Uterus (tissue), 4 donors: ENCODE measurements around the gene NDUFB11. TPM values are rescaled to one million over a fixed set of nuclear protein-coding genes. Genes with fewer than 3 reads are reported as not detected.
"Not testable (repeated sequence)": the region's sequence is repeated elsewhere in the genome, so short reads cannot be mapped to it uniquely, and the experiment has no call there.

Source experiments
- DNase-seq, 2 donors: peaks; one replicate each; pipeline ENCODE4 v3.0.0-alpha.2; 2019 to 2020
- H3K27ac ChIP-seq, 2 donors: fragments of 200-600 bp; sonication (generic); 1 replicate in 1 of 2; 2 replicates in 1 of 2; pipeline ENCODE4 v1.5.1; 2016 to 2018
- H3K27me3 ChIP-seq, 2 donors: fragments of 200-600 bp; sonication (generic); one replicate each; pipeline ENCODE4 v1.5.1; 2018 to 2019; ENCODE audit warnings: control low read depth in 1 of 2
- H3K36me3 ChIP-seq, 2 donors: fragments of 200-600 bp; sonication (generic); one replicate each; pipeline ENCODE4 v1.5.1; 2019; ENCODE audit warnings: control low read depth in 1 of 2
- H3K4me1 ChIP-seq, 2 donors: fragments of 200-600 bp; sonication (generic); one replicate each; pipeline ENCODE4 v1.5.1; 2018 to 2019; ENCODE audit warnings: control low read depth in 1 of 2
- H3K4me3 ChIP-seq, 2 donors: fragments of 200-600 bp; sonication (generic); 1 replicate in 1 of 2; 2 replicates in 1 of 2; pipeline ENCODE4 v1.5.1; 2018 to 2019; ENCODE audit warnings: mild to moderate bottlenecking in 1 of 2
- H3K9me3 ChIP-seq, 2 donors: fragments of 200-600 bp; sonication (generic); one replicate each; pipeline ENCODE4 v1.5.1; 2019; ENCODE audit warnings: control low read depth in 1 of 2
- CTCF ChIP-seq, 4 experiments: fragments of 200-600 bp in 2 of 4; fragments of 450-650 bp in 2 of 4; sonication (generic) in 2 of 4; IDR thresholded peaks; one replicate each; pipeline ENCODE4 v1.5.1; 2016 to 2019; ENCODE audit warnings: antibody characterized with exemption in 4 of 4, mild to moderate bottlenecking in 2 of 4, moderate library complexity in 1 of 4
- POLR2A ChIP-seq, 2 donors: fragments of 450-650 bp; IDR thresholded peaks; one replicate each; pipeline ENCODE4 v1.6.1; 2016; ENCODE audit warnings: antibody characterized with exemption in 2 of 2, mild to moderate bottlenecking in 1 of 2, moderate library complexity in 1 of 2
- intact Hi-C: fragments of 100-400 bp; cut with DNase I; formaldehyde crosslinking; loops from one replicate; pipeline ENCODE4 v1.15.1; 2023; ENCODE audit warnings: low total_unique reads
- total RNA-seq, 4 donors: library from RNA; depleted of rRNA in 3 of 4; stranded (reverse); fragments of >200 nt in 3 of 4; gene quantifications; one replicate each; pipeline versions ENCODE4 v1.1.0 to v1.2.4, GENCODE V29; 2014 to 2023
- donor health status: DM: yes; HTN: yes; CAD: no.

NDUFB11 gene
- total RNA-seq, 4 donors from 2014 or later: 28.6 to 42.6 (median 35.5) TPM

DNA sequence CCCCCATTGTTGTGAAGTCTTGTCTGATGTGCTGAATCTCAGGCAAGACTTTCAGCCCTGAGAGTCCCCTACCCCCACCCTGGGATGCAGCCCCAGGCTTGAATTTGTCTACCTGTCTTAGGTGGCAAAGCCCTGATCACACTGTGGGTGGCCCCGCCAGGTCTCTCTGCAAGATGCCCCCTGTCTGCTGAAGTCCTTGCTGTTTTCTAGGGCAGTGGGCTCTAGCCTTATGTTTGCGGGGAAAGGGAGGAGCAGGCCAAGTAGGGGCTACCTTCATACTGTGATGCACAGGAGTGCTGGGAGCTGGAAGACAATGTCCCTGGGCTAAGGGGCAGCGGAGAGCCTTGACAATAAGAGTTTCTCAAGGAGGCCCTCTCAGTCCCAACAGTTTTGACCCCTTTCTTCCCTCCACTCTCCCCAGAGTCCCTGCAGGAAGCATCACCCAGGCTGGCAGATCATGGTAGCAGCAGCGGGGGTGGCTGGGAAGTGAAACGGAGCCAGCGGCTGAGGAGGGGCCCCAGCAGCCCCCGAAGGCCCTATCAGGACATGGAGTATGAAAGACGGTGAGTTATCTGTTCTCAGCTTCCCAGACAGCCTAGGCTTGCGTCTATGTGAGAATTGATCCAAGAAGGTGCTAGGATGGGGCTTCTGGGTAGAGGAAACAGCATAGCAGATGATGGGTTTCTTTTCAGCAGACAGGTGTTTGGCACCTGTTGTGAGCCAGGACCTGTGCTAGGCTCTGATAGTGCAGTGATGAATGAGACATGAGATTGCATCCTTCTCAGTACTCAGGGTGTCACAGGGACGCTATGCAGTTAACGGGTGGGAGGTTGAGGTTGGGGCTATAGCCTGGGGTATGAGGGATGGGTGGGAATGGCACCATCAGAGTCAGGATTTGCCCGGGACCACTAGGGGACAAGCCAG is 2.7 kb upstream of the NDUFB11 start:
- peaks cover 0 to 8% of the 10 kb centered on the region in 2 donors for H3K27me3 ChIP-seq
- H3K4me3 ChIP-seq: peak overlapping the region in 1 of 2 donors; percentile 69
- intact Hi-C loops: no loop called here
- DNase-seq: no peak
- H3K27ac ChIP-seq: peak overlapping the region; percentile 95
- no peaks in the 10 kb centered on the region for H3K4me1 ChIP-seq
- TF ChIP-seq CTCF (IDR thresholded peaks at IDR 0.05): no peak
- no peak for TF ChIP-seq POLR2A (IDR thresholded peaks at IDR 0.05)
- H3K36me3 ChIP-seq: no peaks in the 10 kb centered on the region
- H3K9me3 ChIP-seq: no peaks in the 10 kb centered on the region

DNA sequence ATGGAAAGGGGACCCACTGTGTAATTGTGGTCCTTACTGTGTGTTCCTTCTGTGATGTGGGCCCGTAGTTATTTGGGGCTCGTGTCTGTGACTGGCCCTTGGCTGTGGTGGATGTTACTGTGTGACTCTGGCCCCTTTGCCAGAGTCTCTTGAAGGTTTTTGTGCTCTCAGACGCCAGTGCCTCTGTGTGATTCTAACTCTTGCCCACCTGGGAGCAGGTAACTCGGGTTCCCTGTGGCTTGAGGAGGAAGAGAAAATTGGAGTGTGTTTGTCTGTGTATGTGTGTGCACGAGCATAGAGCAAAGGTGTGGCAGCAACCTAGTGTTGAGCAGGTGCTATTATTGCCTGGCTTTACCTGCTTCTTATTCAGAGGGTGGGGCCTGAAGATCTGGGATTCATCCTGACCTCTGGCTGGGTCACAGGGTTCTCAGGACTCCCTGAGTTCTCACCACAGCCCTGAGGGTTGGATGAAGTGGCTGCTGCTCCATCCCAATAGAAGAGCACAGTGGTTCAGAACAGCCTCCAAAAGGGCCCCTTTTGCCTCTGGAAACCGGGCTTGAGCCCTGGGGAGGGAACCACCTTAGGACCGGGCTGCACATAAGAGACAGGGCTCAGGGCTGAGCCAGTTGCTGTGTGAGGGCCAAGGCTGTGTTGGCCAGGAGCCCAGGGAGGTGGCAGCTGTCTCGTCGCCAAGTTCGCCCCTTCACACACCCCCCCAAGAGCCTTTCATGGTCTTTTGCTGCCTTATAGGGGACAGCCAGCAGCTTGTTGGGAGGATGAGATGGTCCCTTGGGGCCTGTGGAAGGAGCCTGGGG is 1.8 kb upstream of the NDUFB11 start:
- DNase-seq: no peak
- H3K27me3 ChIP-seq: peaks cover 0 to 8% of the 10 kb centered on the region in 2 donors
- H3K36me3 ChIP-seq: no peaks in the 10 kb centered on the region
- H3K27ac ChIP-seq: peak overlapping the region; percentile 95
- H3K4me3 ChIP-seq: peak overlapping the region; percentile 69 to 87
- no peaks in the 10 kb centered on the region for H3K9me3 ChIP-seq
- no peaks in the 10 kb centered on the region for H3K4me1 ChIP-seq
- TF ChIP-seq CTCF (IDR thresholded peaks at IDR 0.05): no peak
- no peak for TF ChIP-seq POLR2A (IDR thresholded peaks at IDR 0.05)
- intact Hi-C loops: no loop called here

DNA sequence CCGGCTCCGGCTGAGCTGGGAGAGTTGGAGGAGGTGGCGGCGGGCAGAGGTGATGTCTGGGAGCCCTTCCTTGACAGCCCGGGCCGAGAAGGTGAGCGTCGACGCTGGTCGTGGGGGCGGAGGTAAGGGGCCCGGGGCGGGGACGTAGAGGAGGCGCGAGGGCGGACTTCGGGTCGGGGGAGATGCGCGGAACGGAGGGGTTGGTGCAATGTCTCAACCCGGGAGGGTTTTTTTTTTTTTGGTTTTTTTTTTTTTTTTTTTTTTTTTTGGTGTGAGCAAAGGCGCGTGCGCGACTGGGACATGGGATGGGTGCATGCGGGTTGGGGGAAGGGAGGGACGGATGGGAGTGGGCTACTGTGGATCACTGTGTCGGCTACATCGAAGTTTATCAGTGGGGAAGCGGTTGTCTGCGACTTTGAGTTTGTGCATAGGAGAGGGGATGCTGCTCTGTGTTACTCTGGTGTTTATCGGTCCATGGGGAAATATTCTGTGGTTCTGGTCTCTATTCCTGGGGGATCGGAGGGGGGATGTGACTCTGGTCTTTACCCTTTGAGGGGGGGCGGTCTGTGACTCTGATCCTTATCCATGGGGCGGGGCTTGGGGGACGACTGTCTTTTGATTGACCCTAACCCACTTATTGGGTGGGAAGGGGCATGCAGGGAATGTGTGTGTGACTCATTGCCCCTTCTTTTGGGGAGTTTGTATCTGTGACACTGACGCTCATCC is 1.1 kb upstream of the NDUFB11 start:
- peak overlapping the region; percentile 69 to 87 for H3K4me3 ChIP-seq
- H3K4me1 ChIP-seq: no peaks in the 10 kb centered on the region
- DNase-seq: peak in 1 of 2 donors; percentile 27
- no peaks in the 10 kb centered on the region for H3K9me3 ChIP-seq
- intact Hi-C loops: no loop called here
- no peak for TF ChIP-seq CTCF (IDR thresholded peaks at IDR 0.05)
- no peak for TF ChIP-seq POLR2A (IDR thresholded peaks at IDR 0.05)
- H3K27me3 ChIP-seq: peaks cover 0 to 8% of the 10 kb centered on the region in 2 donors
- no peaks in the 10 kb centered on the region for H3K36me3 ChIP-seq
- H3K27ac ChIP-seq: peak overlapping the region; percentile 95

GRCh38 chrX:47143894-47144625 is 442 bp downstream of the NDUFB11 start:
- Histone ChIP-seq H3K4me3 (peak overlapping the region; percentile 69 to 87), H3K36me3 (no peaks in the 10 kb centered on the region), H3K9me3 (no peaks in the 10 kb centered on the region), H3K27ac (peak overlapping the region; percentile 95), H3K4me1 (no peaks in the 10 kb centered on the region), H3K27me3 (peaks cover 0 to 6% of the 10 kb centered on the region in 2 donors)
- DNase-seq: peak in 1 of 2 donors; percentile 40
- TF ChIP-seq POLR2A (IDR thresholded peaks at IDR 0.05): no peak
- intact Hi-C loops: no loop called here

DNA sequence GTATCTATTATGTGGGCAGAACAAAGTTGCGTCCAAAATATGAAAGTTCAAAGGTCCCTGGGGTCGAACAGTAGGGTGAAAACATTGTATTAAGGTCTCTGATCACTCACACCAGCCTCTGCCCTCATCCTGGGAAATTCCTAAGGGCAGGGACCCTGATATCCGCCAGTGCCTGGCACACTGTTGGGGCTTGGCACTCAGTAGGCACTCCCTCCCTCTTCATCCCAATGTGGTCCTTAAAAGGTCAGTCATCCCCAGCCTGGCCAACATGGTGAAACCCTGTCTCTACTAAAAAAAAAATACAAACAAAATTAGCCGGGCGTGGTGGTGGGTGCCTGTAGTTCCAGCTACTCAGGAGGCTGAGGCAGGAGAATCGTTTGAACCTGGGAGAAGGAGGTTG is 6.3 kb downstream of the NDUFB11 start:
- DNase-seq: no peak
- Histone ChIP-seq H3K27me3 (peaks cover 0 to 2% of the 10 kb centered on the region in 2 donors), H3K36me3 (no peaks in the 10 kb centered on the region), H3K9me3 (no peaks in the 10 kb centered on the region), H3K4me1 (no peaks in the 10 kb centered on the region), H3K27ac (no peak overlapping the region), H3K4me3 (no peak overlapping the region)
- TF ChIP-seq POLR2A (IDR thresholded peaks at IDR 0.05) (no peak), CTCF (IDR thresholded peaks at IDR 0.05) (no peak)
- intact Hi-C loops: no loop called here

- H3K4me3 ChIP-seq, H3K9me3 ChIP-seq, H3K27me3 ChIP-seq, DNase-seq, H3K4me1 ChIP-seq, intact Hi-C loops, H3K27ac ChIP-seq, H3K36me3 ChIP-seq: not testable (repeated sequence)
Observed at GRCh38 chrX:47135650-47136049, 8.9 kb downstream of the NDUFB11 start.
